SH-SY5Y (cell line): Measurements from ENCODE around the gene NACC2.

Source experiments
- GATA2 ChIP-seq: IDR thresholded peaks from 2 replicates; pipeline ENCODE4 v1.6.1; 2011; ENCODE audit warnings: mild to moderate bottlenecking, low read depth, low read length
- GATA3 ChIP-seq: IDR thresholded peaks from 2 replicates; pipeline ENCODE4 v1.6.1; 2011; ENCODE audit warnings: low read depth, mild to moderate bottlenecking, low read length, moderate library complexity

Gene NACC2

GRCh38 chr9:136086951-136087740 lies 7.9 kb downstream of the NACC2 start:
- TF ChIP-seq GATA3 (no peak), GATA2 (no peak)

- TF ChIP-seq GATA3 (no peak), GATA2 (no peak)
These were observed 8.7 kb downstream of the NACC2 start for GRCh38 chr9:136086213-136086881.

GRCh38 chr9:136085815-136086212 lies 9.3 kb downstream of the NACC2 start:
- TF ChIP-seq GATA2 = no peak
- no peak for TF ChIP-seq GATA3

- TF ChIP-seq GATA3 = no peak
- no peak for TF ChIP-seq GATA2
These were observed 10.8 kb downstream of the NACC2 start for GRCh38 chr9:136084063-136084944.

GRCh38 chr9:136083558-136084062 lies 11.5 kb downstream of the NACC2 start:
- no peak for TF ChIP-seq GATA2
- TF ChIP-seq GATA3 = no peak

- TF ChIP-seq GATA2 (no peak), GATA3 (no peak)
These were observed 12.4 kb downstream of the NACC2 start for GRCh38 chr9:136082496-136083361.

- TF ChIP-seq GATA3 = no peak
- TF ChIP-seq GATA2 = no peak
These were observed 13.1 kb downstream of the NACC2 start for GRCh38 chr9:136081826-136082495.

- no peak for TF ChIP-seq GATA3
- TF ChIP-seq GATA2 = no peak
These were observed 13.8 kb downstream of the NACC2 start for GRCh38 chr9:136081113-136081825.

- TF ChIP-seq GATA3 (no peak), GATA2 (no peak)
These were observed 14.4 kb downstream of the NACC2 start for GRCh38 chr9:136080716-136081112.

GRCh38 chr9:136079916-136080246 lies 15.2 kb downstream of the NACC2 start:
- TF ChIP-seq GATA2 (no peak), GATA3 (no peak)

GRCh38 chr9:136079211-136079915 lies 15.7 kb downstream of the NACC2 start:
- no peak for TF ChIP-seq GATA2
- TF ChIP-seq GATA3 = no peak

- TF ChIP-seq GATA2 (no peak), GATA3 (no peak)
These were observed 16.5 kb downstream of the NACC2 start for GRCh38 chr9:136078498-136079011.
